Skeletal muscle tissue (tissue), 4 donors: ENCODE measurements around the gene UCN. TPM values are rescaled to one million over a fixed set of nuclear protein-coding genes. Genes with fewer than 3 reads are reported as not detected.
A peak's percentile ranks its signal among the peaks of the same experiment; 100 is the strongest.
"Not testable (repeated sequence)": the region's sequence is repeated elsewhere in the genome, so short reads cannot be mapped to it uniquely, and the experiment has no call there.

Source experiments
- H3K27ac ChIP-seq: one replicate; pipeline ENCODE4 v1.7.0; 2013; ENCODE audit warnings: mild to moderate bottlenecking, low read depth, low read length, inconsistent platforms
- H3K27me3 ChIP-seq, 3 donors: one replicate each; pipeline ENCODE4 v1.7.0; 2013; ENCODE audit warnings: low read length in 3 of 3; ENCODE audit not compliant: control insufficient read depth in 3 of 3, insufficient read depth in 3 of 3
- H3K36me3 ChIP-seq, 3 donors: one replicate each; pipeline ENCODE4 v1.7.0; 2013; ENCODE audit warnings: low read length in 3 of 3; ENCODE audit not compliant: control insufficient read depth in 3 of 3, insufficient read depth in 3 of 3
- H3K4me1 ChIP-seq, 3 donors: one replicate each; pipeline ENCODE4 v1.7.0; 2013; ENCODE audit warnings: low read length in 3 of 3, mild to moderate bottlenecking in 3 of 3; ENCODE audit not compliant: control insufficient read depth in 3 of 3, insufficient read depth in 3 of 3
- H3K4me3 ChIP-seq, 3 donors: one replicate each; pipeline ENCODE4 v1.7.0; 2013; ENCODE audit warnings: low read length in 3 of 3
- H3K9ac ChIP-seq, 3 donors: one replicate each; pipeline ENCODE4 v1.7.0; 2013; ENCODE audit warnings: low read length in 3 of 3, mild to moderate bottlenecking in 3 of 3, moderate library complexity in 2 of 3, low read depth in 1 of 3
- H3K9me3 ChIP-seq, 3 donors: one replicate each; pipeline ENCODE4 v1.7.0; 2013; ENCODE audit warnings: low read length in 3 of 3; ENCODE audit not compliant: control insufficient read depth in 3 of 3
- total RNA-seq: library from RNA; depleted of rRNA; stranded (reverse); fragments of >200 nt; gene quantifications from one replicate; pipeline ENCODE4 v1.2.3, GENCODE V29; 2014
- donor health status: Osteomylitis.

Gene UCN
- total RNA-seq, 1 donor from 2014 or later, result 1.0 TPM

GRCh38 chr2:27336173-27336572 lies 27.9 kb upstream of the UCN start:
- no peak overlapping the region for H3K4me3 ChIP-seq
- no peaks in the 10 kb centered on the region for H3K27me3 ChIP-seq
- no peaks in the 10 kb centered on the region for H3K9me3 ChIP-seq
- H3K9ac ChIP-seq, result no peak overlapping the region
- no peak overlapping the region for H3K27ac ChIP-seq
- peaks cover 46 to 67% (median 52%) of the 10 kb centered on the region in 3 donors for H3K36me3 ChIP-seq
- H3K4me1 ChIP-seq, result no peaks in the 10 kb centered on the region

DNA sequence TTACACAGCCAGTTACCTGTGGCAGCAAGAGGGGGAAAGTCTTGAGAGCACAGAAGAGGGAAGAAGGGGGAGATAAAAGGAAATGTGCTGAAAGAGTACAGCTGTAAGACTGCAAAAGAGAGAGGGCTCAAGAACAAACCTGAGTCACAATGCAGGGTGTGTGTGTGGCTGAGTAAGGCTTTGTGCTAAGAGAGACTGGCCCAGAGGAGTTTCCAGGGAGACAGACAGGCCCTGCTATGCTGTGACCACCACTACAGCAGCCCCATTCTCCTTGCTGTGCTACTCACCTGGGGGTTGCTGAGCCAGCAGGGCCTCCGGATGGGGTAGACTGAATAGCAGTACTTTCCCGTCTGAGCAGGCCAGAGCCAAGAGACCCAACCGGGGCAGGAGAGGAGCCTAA lies 27.1 kb upstream of the UCN start:
- no peak overlapping the region for H3K27ac ChIP-seq
- no peaks in the 10 kb centered on the region for H3K27me3 ChIP-seq
- H3K4me1 ChIP-seq, result no peaks in the 10 kb centered on the region
- no peak overlapping the region for H3K4me3 ChIP-seq
- no peaks in the 10 kb centered on the region for H3K9me3 ChIP-seq
- peaks cover 43 to 63% (median 55%) of the 10 kb centered on the region in 3 donors for H3K36me3 ChIP-seq
- no peak overlapping the region for H3K9ac ChIP-seq

DNA sequence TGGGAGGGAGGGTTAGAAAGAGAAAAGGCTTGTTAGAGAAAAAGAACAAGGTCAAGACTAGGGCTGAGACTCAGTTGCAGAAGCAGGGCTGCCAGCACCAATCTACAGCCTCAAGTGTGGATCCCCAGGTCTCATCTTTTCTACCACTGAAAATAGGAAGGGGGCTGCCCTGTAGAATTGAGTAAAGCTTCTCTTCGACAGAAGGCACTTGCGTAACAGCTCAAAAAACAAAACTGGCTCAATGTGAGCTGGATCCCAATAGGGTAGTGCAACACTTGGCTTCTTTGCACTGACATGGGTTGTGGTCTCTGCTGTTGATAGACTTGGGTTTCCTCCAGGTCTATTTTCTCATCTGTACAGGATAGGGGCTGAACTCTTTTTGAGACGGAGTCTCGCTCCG lies 16.5 kb upstream of the UCN start:
- no peak overlapping the region for H3K9ac ChIP-seq
- peaks cover 33 to 41% (median 35%) of the 10 kb centered on the region in 3 donors for H3K4me1 ChIP-seq
- H3K27ac ChIP-seq, result no peak overlapping the region
- H3K9me3 ChIP-seq, result no peaks in the 10 kb centered on the region
- peaks cover 30 to 36% (median 34%) of the 10 kb centered on the region in 3 donors for H3K36me3 ChIP-seq
- no peak overlapping the region for H3K4me3 ChIP-seq
- no peaks in the 10 kb centered on the region for H3K27me3 ChIP-seq

DNA sequence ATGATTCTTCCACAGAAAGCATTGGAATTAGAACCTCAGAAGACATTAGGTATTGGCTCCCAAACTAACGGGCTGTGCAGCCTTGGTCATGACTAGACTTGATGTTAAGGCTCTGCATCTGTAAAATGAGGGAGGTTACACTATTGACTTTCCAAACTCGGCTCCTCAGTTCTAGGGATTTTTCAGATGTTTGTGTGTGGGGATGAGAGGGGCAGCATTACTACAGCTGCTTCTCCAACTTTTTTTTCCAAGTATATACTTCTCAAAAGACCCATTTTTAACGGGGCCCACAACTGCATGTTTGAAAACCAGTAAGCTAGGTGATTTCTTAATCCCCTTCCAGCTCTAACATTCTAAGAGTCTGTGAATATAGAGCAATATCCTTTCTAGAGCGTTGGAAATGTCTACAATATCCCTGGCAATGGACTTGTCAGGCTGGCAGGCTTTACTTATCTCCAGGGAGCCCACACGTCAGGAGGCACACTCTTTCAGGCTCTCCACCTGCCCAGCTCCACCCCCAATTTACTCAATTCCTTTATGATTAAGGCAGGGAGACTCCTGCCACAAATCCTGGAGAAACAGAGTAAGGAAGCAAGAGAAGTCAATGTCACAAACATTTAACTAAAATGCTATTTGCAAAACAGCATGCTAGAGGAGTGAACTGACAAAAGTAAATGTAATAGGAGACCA lies 15.5 kb upstream of the UCN start:
- Histone ChIP-seq H3K4me3 (peak overlapping the region; percentile 91 to 96 (median 94)), H3K27ac (peak overlapping the region; percentile 100), H3K36me3 (peaks cover 21 to 26% (median 24%) of the 10 kb centered on the region in 3 donors), H3K9ac (peak overlapping the region; percentile 97 to 99 (median 99)), H3K9me3 (no peaks in the 10 kb centered on the region), H3K4me1 (peaks cover 33 to 44% (median 39%) of the 10 kb centered on the region in 3 donors), H3K27me3 (no peaks in the 10 kb centered on the region)

- Histone ChIP-seq H3K36me3 (peaks cover 15 to 18% (median 17%) of the 10 kb centered on the region in 3 donors), H3K4me3 (peak within 1 kb of the TSS; percentile 91 to 96 (median 94)), H3K9me3 (no peaks in the 10 kb centered on the region)
These were observed 14.7 kb upstream of the UCN start, which contains the start of gene MPV17 for GRCh38 chr2:27322766-27323595. Gene MPV17, minus strand, starts transcription at chr2:27323097. Its CDS starts 580 bp downstream, at chr2:27322517.

DNA sequence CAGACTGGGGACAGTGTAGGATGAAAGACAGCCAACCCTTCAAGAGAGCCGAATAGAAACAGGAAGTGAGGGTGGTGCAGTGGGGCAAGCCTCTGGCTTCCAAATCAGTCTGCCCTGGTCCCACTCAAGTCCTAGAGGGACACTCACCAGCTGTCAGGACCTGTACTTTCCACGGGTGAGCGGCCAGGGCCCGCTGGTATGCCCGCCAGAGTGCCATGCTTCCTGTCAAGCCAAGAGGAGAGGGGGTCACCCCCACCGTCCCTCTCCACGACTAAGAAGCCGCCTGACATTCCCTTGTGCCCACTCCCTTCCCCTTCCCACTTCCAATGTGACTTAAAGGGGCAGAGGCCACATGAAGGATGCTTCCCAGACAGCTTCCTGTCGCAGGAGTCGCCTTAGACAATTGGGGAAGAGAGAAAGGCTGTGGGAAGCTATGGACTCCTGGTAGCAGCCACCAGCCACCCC lies 14.1 kb upstream of the UCN start:
- Histone ChIP-seq H3K4me1 (peaks cover 35 to 47% (median 41%) of the 10 kb centered on the region in 3 donors), H3K27ac (peak overlapping the region; percentile 100), H3K27me3 (no peaks in the 10 kb centered on the region), H3K4me3 (peak overlapping the region; percentile 91 to 96 (median 94)), H3K9ac (peak overlapping the region; percentile 97 to 99 (median 99)), H3K9me3 (no peaks in the 10 kb centered on the region), H3K36me3 (peaks cover 12 to 15% (median 13%) of the 10 kb centered on the region in 3 donors)

More at GRCh38 chr2:27322766-27323595, 14.7 kb upstream of the UCN start, which contains the start of gene MPV17:
- H3K27me3 ChIP-seq, result no peaks in the 10 kb centered on the region
- peak within 1 kb of the TSS; percentile 100 for H3K27ac ChIP-seq
- peaks cover 33 to 44% (median 39%) of the 10 kb centered on the region in 3 donors for H3K4me1 ChIP-seq
- peak within 1 kb of the TSS; percentile 97 to 99 (median 99) for H3K9ac ChIP-seq

- peak overlapping the region; percentile 27 to 57 (median 41) for H3K9ac ChIP-seq
- H3K36me3 ChIP-seq, result peaks cover 0 to 4% (median 2%) of the 10 kb centered on the region in 3 donors
- H3K4me1 ChIP-seq, result peaks cover 43 to 60% (median 53%) of the 10 kb centered on the region in 3 donors
- H3K27ac ChIP-seq, result peak overlapping the region; percentile 100
- peak overlapping the region; percentile 19 to 54 (median 22) for H3K4me3 ChIP-seq
- H3K9me3 ChIP-seq, result no peaks in the 10 kb centered on the region
- H3K27me3 ChIP-seq, result no peaks in the 10 kb centered on the region
These were observed 12.8 kb upstream of the UCN start for GRCh38 chr2:27320958-27321543.

GRCh38 chr2:27319839-27320238 lies 11.6 kb upstream of the UCN start:
- Histone ChIP-seq H3K4me1 (peaks cover 43 to 65% (median 60%) of the 10 kb centered on the region in 3 donors), H3K27ac (peak overlapping the region; percentile 100)
- H3K4me3 ChIP-seq, H3K9ac ChIP-seq, H3K27me3 ChIP-seq, H3K36me3 ChIP-seq, H3K9me3 ChIP-seq: not testable (repeated sequence)

DNA sequence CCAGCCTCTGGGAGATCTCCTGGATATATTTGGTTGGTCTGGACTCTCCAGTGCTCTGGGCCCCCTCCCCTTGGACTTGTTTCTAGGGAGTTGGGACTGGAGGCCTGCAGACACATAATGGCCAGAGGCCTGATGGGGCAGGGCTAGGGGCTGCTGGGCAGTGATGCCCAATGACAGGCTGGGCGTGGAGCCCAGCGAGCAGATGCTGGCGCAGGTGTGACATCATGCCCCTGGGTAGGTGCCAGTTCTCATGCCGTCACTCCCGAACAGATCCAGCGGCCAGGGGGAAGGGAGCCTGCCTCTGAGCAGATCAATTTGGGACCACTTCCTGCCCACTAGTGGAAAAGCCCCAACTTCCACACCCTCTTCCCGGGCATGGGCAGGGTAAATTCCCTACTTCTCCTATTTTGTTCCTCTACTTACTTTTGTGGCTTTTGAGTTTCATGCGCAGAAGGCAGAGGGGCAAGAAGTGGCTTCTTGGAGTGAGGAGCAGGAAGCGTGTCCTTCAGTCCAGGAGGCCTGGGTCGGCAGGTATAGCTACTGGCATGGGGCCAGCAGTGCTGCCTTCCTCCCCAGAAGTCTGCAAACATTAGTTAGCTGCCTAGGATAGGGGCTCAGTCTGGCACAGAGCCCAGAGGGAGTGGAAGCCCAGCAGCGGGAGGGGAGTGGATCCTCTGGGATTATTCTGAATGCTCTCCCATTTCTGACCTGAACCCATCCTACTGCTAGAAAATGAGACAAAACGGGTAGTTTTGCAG lies 8.6 kb upstream of the UCN start:
- Histone ChIP-seq H3K36me3 (peaks cover 0 to 3% (median 0%) of the 10 kb centered on the region in 3 donors), H3K4me1 (peaks cover 23 to 51% (median 47%) of the 10 kb centered on the region in 3 donors)

More for the DNA sequence above, 8.6 kb upstream of the UCN start:
- H3K27ac ChIP-seq, result no peak overlapping the region
- H3K9ac ChIP-seq, result peak overlapping the region in 1 of 3 donors; percentile 28
- no peaks in the 10 kb centered on the region for H3K9me3 ChIP-seq
- H3K4me3 ChIP-seq, result no peak overlapping the region
- H3K27me3 ChIP-seq, result no peaks in the 10 kb centered on the region
